HEK293 (cell line): ENCODE results near the gene IZUMO4.

Experiments
- CTCF ChIA-PET: fragments of 350-600 bp; formaldehyde crosslinking; extraction: SDS; loops from one replicate; lab custom pipeline; 2021; ENCODE audit warnings: antibody characterized with exemption; lab: Yijun Ruan, JAX
- POLR2A ChIA-PET: fragments of 300-600 bp; formaldehyde crosslinking; extraction: SDS; loops from one replicate; lab custom pipeline; 2020; ENCODE audit warnings: antibody characterized with exemption, inconsistent platforms; lab: Yijun Ruan, JAX
- H3K27ac ChIP-seq: fragments of 200-500 bp; sonication (Bioruptor generic); 2 replicates; pipeline ENCODE4 v1.5.1; 2014; ENCODE audit warnings: low read depth, low read length, control low read depth, inconsistent platforms; ENCODE audit errors: extremely low read depth
- H3K36me3 ChIP-seq, 2 experiments: fragments of 200-500 bp in 1 of 2; sonication (Bioruptor generic) in 1 of 2; 1 replicate in 1 of 2; 2 replicates in 1 of 2; pipeline ENCODE4 v1.5.1; 2014 to 2017; ENCODE audit warnings: inconsistent platforms in 2 of 2, low read length in 2 of 2; ENCODE audit not compliant: control insufficient read depth in 2 of 2, insufficient read depth in 1 of 2
- H3K4me1 ChIP-seq: fragments of 200-500 bp; sonication (Bioruptor generic); 2 replicates; pipeline ENCODE4 v1.5.1; 2014; ENCODE audit warnings: mild to moderate bottlenecking, low read length, inconsistent platforms; ENCODE audit not compliant: control insufficient read depth, insufficient read depth
- H3K4me3 ChIP-seq: 2 replicates; pipeline ENCODE4 v1.5.1; 2011; ENCODE audit warnings: low read depth, mild to moderate bottlenecking, control low read depth, low read length, moderate library complexity
- H3K9me3 ChIP-seq: fragments of 200-500 bp; sonication (Bioruptor generic); 2 replicates; pipeline ENCODE4 v1.5.1; 2014; ENCODE audit warnings: low read depth, low read length, inconsistent platforms; ENCODE audit not compliant: control insufficient read depth, insufficient read depth
- BCL11B ChIP-seq: fragments of 450-650 bp; formaldehyde crosslinking; IDR thresholded peaks from 2 replicates; pipeline ENCODE4 v1.5.1; 2016; ENCODE audit warnings: low read depth, missing biosample characterization, missing genetic modification characterization
- BCL6B ChIP-seq: fragments of 450-650 bp; formaldehyde crosslinking; IDR thresholded peaks from 2 replicates; pipeline ENCODE4 v1.5.1; 2017; ENCODE audit warnings: missing biosample characterization, missing genetic modification characterization
- HOXA7 ChIP-seq: sonication (generic); formaldehyde crosslinking; IDR thresholded peaks from 2 replicates; pipeline ENCODE4 v1.8.1; 2022; ENCODE audit warnings: missing genetic modification reagents, borderline replicate concordance
- YY1 ChIP-seq: fragments of 450-650 bp; formaldehyde crosslinking; IDR thresholded peaks from 2 replicates; pipeline ENCODE4 v1.5.1; 2018; ENCODE audit warnings: missing biosample characterization, missing genetic modification characterization
- YY2 ChIP-seq: fragments of 450-650 bp; formaldehyde crosslinking; IDR thresholded peaks from 2 replicates; pipeline ENCODE4 v1.5.1; 2016; ENCODE audit warnings: missing biosample characterization, missing genetic modification characterization
- ZBTB21 ChIP-seq: fragments of 450-650 bp; formaldehyde crosslinking; IDR thresholded peaks from 2 replicates; pipeline ENCODE4 v1.5.1; 2017; ENCODE audit warnings: missing biosample characterization, missing genetic modification characterization
- ZEB2 ChIP-seq: fragments of 450-650 bp; formaldehyde crosslinking; IDR thresholded peaks from 2 replicates; pipeline ENCODE4 v1.5.1; 2016; ENCODE audit warnings: missing biosample characterization, missing genetic modification characterization
- ZNF121 ChIP-seq: fragments of 450-650 bp; formaldehyde crosslinking; IDR thresholded peaks from 2 replicates; pipeline ENCODE4 v1.5.1; 2016; ENCODE audit warnings: missing biosample characterization, missing genetic modification characterization
- ZNF146 ChIP-seq: fragments of 450-650 bp; formaldehyde crosslinking; IDR thresholded peaks from 2 replicates; pipeline ENCODE4 v1.5.1; 2016; ENCODE audit warnings: missing biosample characterization, missing genetic modification characterization
- ZNF239 ChIP-seq: fragments of 450-650 bp; formaldehyde crosslinking; IDR thresholded peaks from 2 replicates; pipeline ENCODE4 v1.5.1; 2016; ENCODE audit warnings: missing biosample characterization, missing genetic modification characterization
- ZNF280C ChIP-seq: fragments of 450-650 bp; formaldehyde crosslinking; IDR thresholded peaks from 2 replicates; pipeline ENCODE4 v1.5.1; 2016; ENCODE audit warnings: missing biosample characterization, missing genetic modification characterization
- ZNF280D ChIP-seq: fragments of 450-650 bp; formaldehyde crosslinking; IDR thresholded peaks from 2 replicates; pipeline ENCODE4 v1.5.1; 2016; ENCODE audit warnings: missing biosample characterization, missing genetic modification characterization
- ZNF341 ChIP-seq: fragments of 450-650 bp; formaldehyde crosslinking; IDR thresholded peaks from 2 replicates; pipeline ENCODE4; 2016; ENCODE audit warnings: low read depth, missing biosample characterization, missing genetic modification characterization
- ZNF37A ChIP-seq: fragments of 450-650 bp; IDR thresholded peaks from 2 replicates; pipeline ENCODE4 v1.5.1; 2018; ENCODE audit warnings: missing biosample characterization, missing genetic modification characterization
- ZNF530 ChIP-seq: fragments of 450-650 bp; formaldehyde crosslinking; IDR thresholded peaks from 2 replicates; pipeline ENCODE4 v1.5.1; 2016; ENCODE audit warnings: low read depth, missing biosample characterization, missing genetic modification characterization
- ZNF558 ChIP-seq: fragments of 450-650 bp; formaldehyde crosslinking; IDR thresholded peaks from 2 replicates; pipeline ENCODE4 v1.5.1; 2016; ENCODE audit warnings: missing biosample characterization, missing genetic modification characterization
- ZNF664 ChIP-seq: fragments of 450-650 bp; formaldehyde crosslinking; IDR thresholded peaks from 2 replicates; pipeline ENCODE4 v1.5.1; 2016; ENCODE audit warnings: missing biosample characterization, missing genetic modification characterization
- ZNF707 ChIP-seq: fragments of 450-650 bp; formaldehyde crosslinking; IDR thresholded peaks from 2 replicates; pipeline ENCODE4 v1.5.1; 2016; ENCODE audit warnings: missing biosample characterization, missing genetic modification characterization
- TF ChIP-seq, protein P1 (sequence below): fragments of 450-650 bp; formaldehyde crosslinking; IDR thresholded peaks from 2 replicates; pipeline ENCODE4 v1.5.1; 2017; ENCODE audit warnings: missing biosample characterization, missing genetic modification characterization
- TF ChIP-seq, protein P2 (sequence below): fragments of 450-650 bp; formaldehyde crosslinking; IDR thresholded peaks from 2 replicates; pipeline ENCODE4 v1.5.1; 2016; ENCODE audit warnings: missing biosample characterization, missing genetic modification characterization

The IZUMO4 gene

GRCh38 chr19:2138061-2138728 lies 41.5 kb downstream of the IZUMO4 start:
- POLR2A ChIA-PET: interaction anchor here (0.6 to 0.7 kb wide), 3 partner anchors 15 to 294 kb away, joined by 3 to 8 read pairs (median 6); no protein-coding TSS in a partner anchor
- CTCF ChIA-PET: no interaction called here
- H3K27ac ChIP-seq: no peak overlapping the region

GRCh38 chr19:2139385-2140137 lies 42.8 kb downstream of the IZUMO4 start:
- TF ChIP-seq ZNF37A (tag by site-specific recombination) (no peak), BCL11B (no peak), ZNF280C (tag by site-specific recombination) (no peak), HOXA7 (CRISPR knock-in tag) (no peak), ZNF530 (tag by site-specific recombination) (no peak), ZNF664 (tag by site-specific recombination) (no peak), ZNF558 (tag by site-specific recombination) (no peak), ZEB2 (tag by site-specific recombination) (no peak), YY1 (tag by site-specific recombination) (no peak)
- TF ChIP-seq, protein P1, sequence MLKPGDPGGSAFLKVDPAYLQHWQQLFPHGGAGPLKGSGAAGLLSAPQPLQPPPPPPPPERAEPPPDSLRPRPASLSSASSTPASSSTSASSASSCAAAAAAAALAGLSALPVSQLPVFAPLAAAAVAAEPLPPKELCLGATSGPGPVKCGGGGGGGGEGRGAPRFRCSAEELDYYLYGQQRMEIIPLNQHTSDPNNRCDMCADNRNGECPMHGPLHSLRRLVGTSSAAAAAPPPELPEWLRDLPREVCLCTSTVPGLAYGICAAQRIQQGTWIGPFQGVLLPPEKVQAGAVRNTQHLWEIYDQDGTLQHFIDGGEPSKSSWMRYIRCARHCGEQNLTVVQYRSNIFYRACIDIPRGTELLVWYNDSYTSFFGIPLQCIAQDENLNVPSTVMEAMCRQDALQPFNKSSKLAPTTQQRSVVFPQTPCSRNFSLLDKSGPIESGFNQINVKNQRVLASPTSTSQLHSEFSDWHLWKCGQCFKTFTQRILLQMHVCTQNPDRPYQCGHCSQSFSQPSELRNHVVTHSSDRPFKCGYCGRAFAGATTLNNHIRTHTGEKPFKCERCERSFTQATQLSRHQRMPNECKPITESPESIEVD (tag by site-specific recombination): no peak

More at GRCh38 chr19:2138061-2138728, 41.5 kb downstream of the IZUMO4 start:
- H3K9me3 ChIP-seq: no peaks in the 10 kb centered on the region
- peaks cover 28 to 64% of the 10 kb centered on the region in 2 experiments; a peak in 2 of 3 replicates for H3K36me3 ChIP-seq
- TF ChIP-seq ZNF341: no peak
- no peak for TF ChIP-seq YY2 (tag by site-specific recombination)
- TF ChIP-seq ZNF121 (tag by site-specific recombination): no peak
- TF ChIP-seq ZNF280D (tag by site-specific recombination): no peak
- TF ChIP-seq ZBTB21 (tag by site-specific recombination): no peak
- no peak for TF ChIP-seq ZNF239 (tag by site-specific recombination)
- TF ChIP-seq, protein P2, sequence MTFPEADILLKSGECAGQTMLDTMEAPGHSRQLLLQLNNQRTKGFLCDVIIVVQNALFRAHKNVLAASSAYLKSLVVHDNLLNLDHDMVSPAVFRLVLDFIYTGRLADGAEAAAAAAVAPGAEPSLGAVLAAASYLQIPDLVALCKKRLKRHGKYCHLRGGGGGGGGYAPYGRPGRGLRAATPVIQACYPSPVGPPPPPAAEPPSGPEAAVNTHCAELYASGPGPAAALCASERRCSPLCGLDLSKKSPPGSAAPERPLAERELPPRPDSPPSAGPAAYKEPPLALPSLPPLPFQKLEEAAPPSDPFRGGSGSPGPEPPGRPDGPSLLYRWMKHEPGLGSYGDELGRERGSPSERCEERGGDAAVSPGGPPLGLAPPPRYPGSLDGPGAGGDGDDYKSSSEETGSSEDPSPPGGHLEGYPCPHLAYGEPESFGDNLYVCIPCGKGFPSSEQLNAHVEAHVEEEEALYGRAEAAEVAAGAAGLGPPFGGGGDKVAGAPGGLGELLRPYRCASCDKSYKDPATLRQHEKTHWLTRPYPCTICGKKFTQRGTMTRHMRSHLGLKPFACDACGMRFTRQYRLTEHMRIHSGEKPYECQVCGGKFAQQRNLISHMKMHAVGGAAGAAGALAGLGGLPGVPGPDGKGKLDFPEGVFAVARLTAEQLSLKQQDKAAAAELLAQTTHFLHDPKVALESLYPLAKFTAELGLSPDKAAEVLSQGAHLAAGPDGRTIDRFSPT: no peak
- no peak for TF ChIP-seq BCL6B (tag by site-specific recombination)
- no peak for TF ChIP-seq ZNF146 (tag by site-specific recombination)
- TF ChIP-seq ZNF707: no peak
- no peak overlapping the region for H3K4me3 ChIP-seq
- no peaks in the 10 kb centered on the region for H3K4me1 ChIP-seq

More at GRCh38 chr19:2139385-2140137, 42.8 kb downstream of the IZUMO4 start:
- ChIA-PET CTCF (no interaction called here), POLR2A (no interaction called here)
- Histone ChIP-seq H3K9me3 (no peaks in the 10 kb centered on the region), H3K4me1 (no peaks in the 10 kb centered on the region), H3K36me3 (peaks cover 19 to 63% of the 10 kb centered on the region in 2 experiments; a peak in 2 of 3 replicates), H3K27ac (peak overlapping the region; percentile 40; the same call in 1 of the 2 replicates), H3K4me3 (no peak overlapping the region)
